Measurements from ENCODE around the gene NTPCR. TPM values are rescaled to one million over a fixed set of nuclear protein-coding genes. Genes with fewer than 3 reads are reported as not detected.

The NTPCR gene
- total and polyA plus RNA-seq, 4 experiments from 2014 or later, result 16.0 to 61.6 (median 24.3) TPM

DNA sequence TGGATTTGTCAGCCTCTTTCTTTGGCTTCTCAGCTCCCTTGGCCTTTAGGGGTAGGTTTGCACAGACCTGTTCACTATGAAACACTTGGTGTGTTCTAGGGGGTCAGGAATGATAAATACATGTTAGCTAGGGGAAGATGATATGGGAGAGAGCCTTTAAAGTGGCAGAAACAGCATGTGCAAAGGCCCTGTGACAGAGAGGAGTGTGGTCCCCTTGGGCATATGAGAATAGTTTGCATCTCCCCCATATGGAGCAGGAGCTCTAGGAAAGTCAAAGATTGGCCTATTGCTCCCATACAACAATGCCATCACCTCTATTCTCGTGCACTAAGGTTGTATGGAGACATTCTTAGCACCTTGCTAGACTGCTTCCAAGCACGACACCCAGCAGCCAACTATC is 10.7 kb upstream of the NTPCR start:
- H3K9me3 Mint-ChIP-seq, result peaks cover 0 to 3% (median 0%) of the 10 kb centered on the region in 8 donors
- ChIA-PET CTCF (ENCODE audit: partially characterized antibody) (interaction anchor here (1.7 kb wide), 1 partner anchor 13 kb away, joined by 4 read pairs; no protein-coding TSS in a partner anchor), POLR2A (ENCODE audit: partially characterized antibody) (no interaction called here)
- H3K4me1 Mint-ChIP-seq, result peaks cover 4 to 12% (median 8%) of the 10 kb centered on the region in 4 donors
- peaks cover 10 to 17% of the 10 kb centered on the region in 2 donors for H3K27me3 Mint-ChIP-seq
- H3K36me3 ChIP-seq (ENCODE audit: insufficient read depth, low read length), result no peaks in the 10 kb centered on the region
- no peak overlapping the region for H3K4me3 Mint-ChIP-seq
- no peaks in the 10 kb centered on the region for H3K9me3 ChIP-seq (ENCODE audit: control insufficient read depth in 1 of 2, low read length in 2 of 2)
- no peak overlapping the region for H3K27ac Mint-ChIP-seq
- DNase-seq, result no peak
- peaks cover 12% of the 10 kb centered on the region for H3K4me1 ChIP-seq (ENCODE audit: insufficient read depth, low read length)
- intact Hi-C loops (cut with micrococcal nuclease), result no loop called here
- H3K27ac ChIP-seq (ENCODE audit: low read depth, low read length), result no peak overlapping the region
- no peak overlapping the region for H3K4me3 ChIP-seq (ENCODE audit: low read length in 2 of 2)
- no peaks in the 10 kb centered on the region for H3K36me3 Mint-ChIP-seq
- no peaks in the 10 kb centered on the region for H3K27me3 ChIP-seq (ENCODE audit: insufficient read depth, low read length)

DNA sequence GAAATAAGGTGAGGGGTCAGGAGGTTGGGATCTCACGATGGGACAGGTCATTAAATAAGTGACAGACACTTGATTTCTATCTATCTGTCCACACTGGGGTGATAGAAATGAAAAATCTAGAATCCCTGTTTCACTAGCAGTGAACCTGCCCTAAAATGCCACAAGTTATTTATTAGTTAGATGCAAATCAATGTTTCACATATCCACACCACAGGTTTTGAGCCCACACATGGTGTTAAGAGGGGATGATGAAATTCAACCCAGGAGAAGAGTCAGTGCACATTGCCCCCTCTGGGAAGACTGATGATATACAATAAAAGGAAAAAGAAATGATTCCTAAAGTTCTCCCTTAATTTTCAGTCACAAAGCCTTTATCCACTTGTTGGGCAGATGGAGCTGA is 10.1 kb upstream of the NTPCR start:
- Histone ChIP-seq H3K27ac (ENCODE audit: low read depth, low read length) (no peak overlapping the region), H3K4me1 (ENCODE audit: insufficient read depth, low read length) (peaks cover 12% of the 10 kb centered on the region), H3K36me3 (ENCODE audit: insufficient read depth, low read length) (no peaks in the 10 kb centered on the region), H3K9me3 (ENCODE audit: control insufficient read depth in 1 of 2, low read length in 2 of 2) (no peaks in the 10 kb centered on the region), H3K4me3 (ENCODE audit: low read length in 2 of 2) (no peak overlapping the region), H3K27me3 (ENCODE audit: insufficient read depth, low read length) (no peaks in the 10 kb centered on the region)
- Mint-ChIP-seq H3K4me1 (peaks cover 4 to 13% (median 8%) of the 10 kb centered on the region in 4 donors), H3K36me3 (no peaks in the 10 kb centered on the region), H3K4me3 (no peak overlapping the region), H3K27me3 (peaks cover 10 to 17% of the 10 kb centered on the region in 2 donors), H3K27ac (no peak overlapping the region), H3K9me3 (peaks cover 0 to 3% (median 0%) of the 10 kb centered on the region in 8 donors)
- no peak for DNase-seq
- ChIA-PET CTCF (ENCODE audit: partially characterized antibody) (interaction anchor here (0.6 to 1.7 kb wide), 2 partner anchors 13 to 1086 kb away, joined by 3 to 4 read pairs; no protein-coding TSS in a partner anchor), POLR2A (ENCODE audit: partially characterized antibody) (no interaction called here)
- intact Hi-C loops (cut with micrococcal nuclease), result no loop called here

DNA sequence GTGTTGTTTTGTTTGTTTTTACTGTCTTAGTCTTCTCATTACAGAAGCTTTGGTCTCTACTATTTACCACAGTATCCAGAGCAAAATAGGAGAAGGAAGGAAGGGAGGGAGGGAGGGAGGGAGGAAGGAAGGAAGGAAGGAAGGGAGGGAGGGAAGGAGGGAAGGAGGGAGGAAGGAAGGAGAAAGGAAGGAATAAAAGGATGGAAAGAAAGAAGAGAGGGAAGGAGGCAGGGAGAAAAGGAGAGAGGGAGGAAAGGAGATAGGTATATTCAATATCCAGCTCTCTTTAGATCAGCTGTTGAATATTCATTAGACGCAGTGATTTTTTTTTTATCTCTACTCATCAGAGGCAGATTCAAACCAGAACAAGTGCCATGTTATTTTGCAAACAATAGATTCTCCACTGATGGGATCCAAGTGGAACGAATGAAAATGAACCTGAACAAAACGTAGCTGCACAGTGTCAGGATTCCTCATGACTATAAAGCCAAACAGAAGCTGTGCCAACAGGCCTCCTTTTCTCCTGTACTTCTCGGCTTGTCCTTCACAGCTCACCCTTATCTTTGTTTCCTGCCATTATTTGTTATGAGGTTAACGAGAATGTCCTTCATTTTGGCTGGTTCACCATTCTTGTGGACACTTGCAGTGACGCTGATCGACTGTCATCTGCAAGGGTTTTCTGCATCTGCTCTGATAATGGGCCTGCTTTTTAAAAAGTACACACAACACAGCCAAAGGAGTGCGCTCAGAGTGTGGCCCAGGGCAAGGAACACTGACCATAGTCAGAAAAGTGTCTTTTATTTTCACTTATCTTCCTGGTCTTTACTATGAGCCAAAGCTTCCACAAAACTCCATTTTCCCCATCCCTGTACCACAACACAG is 7.8 kb upstream of the NTPCR start:
- H3K4me1 ChIP-seq (ENCODE audit: insufficient read depth, low read length), result peaks cover 12% of the 10 kb centered on the region
- Mint-ChIP-seq H3K4me3 (no peak overlapping the region), H3K27me3 (peaks cover 9 to 12% of the 10 kb centered on the region in 2 donors), H3K9me3 (peaks cover 0 to 2% (median 0%) of the 10 kb centered on the region in 8 donors), H3K4me1 (peaks cover 4 to 13% (median 8%) of the 10 kb centered on the region in 4 donors), H3K36me3 (no peaks in the 10 kb centered on the region), H3K27ac (no peak overlapping the region)
- H3K9me3 ChIP-seq (ENCODE audit: control insufficient read depth in 1 of 2, low read length in 2 of 2), result no peaks in the 10 kb centered on the region
- DNase-seq, result no peak
- no peaks in the 10 kb centered on the region for H3K36me3 ChIP-seq (ENCODE audit: insufficient read depth, low read length)
- no peak overlapping the region for H3K4me3 ChIP-seq (ENCODE audit: low read length in 2 of 2)
- no peaks in the 10 kb centered on the region for H3K27me3 ChIP-seq (ENCODE audit: insufficient read depth, low read length)
- intact Hi-C loops (cut with micrococcal nuclease), result no loop called here
- ChIA-PET POLR2A (ENCODE audit: partially characterized antibody) (no interaction called here), CTCF (ENCODE audit: partially characterized antibody) (interaction anchor here (0.7 to 1.2 kb wide), 2 partner anchors 19 to 382 kb away, joined by 3 read pairs; no protein-coding TSS in a partner anchor)
- no peak overlapping the region for H3K27ac ChIP-seq (ENCODE audit: low read depth, low read length)

DNA sequence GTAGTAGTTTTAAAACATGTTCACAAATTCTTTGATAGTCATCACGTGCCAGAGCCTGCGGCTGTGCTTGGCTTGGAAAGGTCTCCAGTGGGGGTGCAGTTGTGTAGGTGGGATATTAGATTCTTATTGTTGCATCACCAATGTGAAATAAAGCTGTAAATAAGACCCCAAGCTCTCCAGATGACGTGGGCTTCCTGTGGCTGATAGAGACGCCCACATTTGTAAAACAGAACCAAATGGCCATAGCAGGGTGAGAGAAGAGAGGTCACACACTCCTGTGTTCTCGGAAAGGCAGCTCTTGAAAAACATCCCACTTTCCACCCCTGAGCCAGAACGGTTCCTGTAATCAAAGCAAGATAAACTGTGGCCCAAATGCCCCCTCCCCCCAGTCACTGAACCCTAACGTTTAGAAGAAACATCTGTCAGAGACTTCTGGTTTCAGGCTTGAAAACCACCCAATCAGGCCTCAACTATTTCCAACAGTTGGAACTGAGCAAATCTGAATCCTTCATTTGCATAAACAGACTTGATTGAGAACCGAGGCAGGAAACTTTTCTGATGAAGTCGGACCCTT is 6.6 kb upstream of the NTPCR start:
- Mint-ChIP-seq H3K4me1 (peaks cover 4 to 13% (median 8%) of the 10 kb centered on the region in 4 donors), H3K36me3 (no peaks in the 10 kb centered on the region), H3K27ac (peak overlapping the region in 1 of 7 donors; percentile 25), H3K27me3 (peaks cover 3 to 7% of the 10 kb centered on the region in 2 donors), H3K4me3 (peak overlapping the region in 1 of 8 donors; percentile 24), H3K9me3 (peaks cover 0 to 2% (median 0%) of the 10 kb centered on the region in 8 donors)
- intact Hi-C loops (cut with micrococcal nuclease), result no loop called here
- no peaks in the 10 kb centered on the region for H3K27me3 ChIP-seq (ENCODE audit: insufficient read depth, low read length)
- POLR2A ChIA-PET (ENCODE audit: partially characterized antibody), result no interaction called here
- H3K27ac ChIP-seq (ENCODE audit: low read depth, low read length), result no peak overlapping the region
- H3K4me1 ChIP-seq (ENCODE audit: insufficient read depth, low read length), result peaks cover 12% of the 10 kb centered on the region
- H3K36me3 ChIP-seq (ENCODE audit: insufficient read depth, low read length), result no peaks in the 10 kb centered on the region
- H3K9me3 ChIP-seq (ENCODE audit: control insufficient read depth in 1 of 2, low read length in 2 of 2), result no peaks in the 10 kb centered on the region
- DNase-seq, result no peak
- CTCF ChIA-PET (ENCODE audit: partially characterized antibody), result interaction anchor here (1.0 kb wide), 2 partner anchors 9 to 18 kb away, joined by 3 read pairs; no protein-coding TSS in a partner anchor
- no peak overlapping the region for H3K4me3 ChIP-seq (ENCODE audit: low read length in 2 of 2)

DNA sequence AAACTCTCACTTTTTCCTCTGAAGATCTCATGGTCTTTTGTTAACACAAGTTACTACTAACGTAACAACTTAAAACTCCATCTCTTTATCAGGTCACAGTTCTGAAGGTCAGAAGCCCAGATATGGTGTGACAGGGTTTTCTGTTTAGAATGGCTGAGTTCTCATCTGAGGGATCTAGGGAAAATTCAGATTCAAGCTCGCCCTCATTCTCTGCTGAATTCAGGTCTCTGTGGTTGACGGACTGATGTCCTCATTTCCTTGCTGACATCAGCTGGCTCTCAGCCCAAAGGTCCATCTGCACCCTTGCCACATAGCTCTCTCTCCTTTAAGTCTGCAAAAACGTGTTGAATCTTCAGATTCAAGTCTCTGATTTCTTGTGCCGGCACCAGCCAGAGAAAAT is 6.1 kb upstream of the NTPCR start:
- H3K4me3 Mint-ChIP-seq, result peak overlapping the region in 1 of 8 donors; percentile 39
- no peak overlapping the region for H3K4me3 ChIP-seq (ENCODE audit: low read length in 2 of 2)

DNA sequence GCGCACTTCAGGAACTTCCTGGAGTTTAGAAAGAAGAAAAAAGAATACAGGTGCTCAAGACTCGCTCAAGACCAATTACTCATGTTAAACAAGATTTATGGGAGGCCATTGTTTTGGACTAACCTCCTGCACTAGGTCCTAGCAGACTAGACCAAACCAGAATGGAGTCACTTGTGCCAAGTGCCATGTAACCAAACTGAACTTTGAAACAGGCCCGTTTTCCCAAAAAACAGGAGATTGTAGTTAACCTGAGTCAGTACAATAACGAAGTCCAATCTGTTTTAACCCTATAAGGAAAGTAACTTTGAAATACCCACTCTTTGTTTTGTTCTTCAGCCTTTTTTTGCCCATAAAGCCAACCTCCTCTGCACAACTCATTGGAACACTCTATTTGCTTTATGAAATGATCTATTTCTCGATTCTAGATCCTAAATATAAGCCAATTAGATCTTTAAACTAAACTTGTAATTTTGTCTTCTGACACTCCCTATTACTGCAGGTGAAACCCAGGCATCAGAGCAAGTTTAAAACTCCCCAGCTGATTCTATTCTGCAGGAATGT is 695 bp upstream of the NTPCR start:
- peak overlapping the region; percentile 63 to 87 for H3K4me3 ChIP-seq (ENCODE audit: low read length in 2 of 2)
- no peak for DNase-seq
- H3K4me1 ChIP-seq (ENCODE audit: insufficient read depth, low read length), result peaks cover 30% of the 10 kb centered on the region
- Mint-ChIP-seq H3K27me3 (no peaks in the 10 kb centered on the region), H3K36me3 (peaks cover 3 to 12% of the 10 kb centered on the region in 2 donors), H3K4me1 (peaks cover 24 to 46% (median 33%) of the 10 kb centered on the region in 4 donors), H3K27ac (peak overlapping the region; percentile 89 to 98 (median 97)), H3K9me3 (no peaks in the 10 kb centered on the region), H3K4me3 (peak overlapping the region; percentile 93 to 98 (median 97))
- CTCF ChIA-PET (ENCODE audit: partially characterized antibody), result interaction anchor here (1.1 kb wide), 1 partner anchor 25 kb away, joined by 4 read pairs; no protein-coding TSS in a partner anchor
- no peaks in the 10 kb centered on the region for H3K36me3 ChIP-seq (ENCODE audit: insufficient read depth, low read length)
- intact Hi-C loops (cut with micrococcal nuclease), result loop anchor here (1.0 to 2.0 kb wide), 2 partner anchors 25 to 145 kb away; partner anchors contain the start of gene MAP10
- peak overlapping the region; percentile 58 for H3K27ac ChIP-seq (ENCODE audit: low read depth, low read length)
- no peaks in the 10 kb centered on the region for H3K27me3 ChIP-seq (ENCODE audit: insufficient read depth, low read length)
- POLR2A ChIA-PET (ENCODE audit: partially characterized antibody), result interaction anchor here (1.5 kb wide), 1 partner anchor 26 kb away, joined by 6 read pairs; no protein-coding TSS in a partner anchor
- H3K9me3 ChIP-seq (ENCODE audit: control insufficient read depth in 1 of 2, low read length in 2 of 2), result no peaks in the 10 kb centered on the region

More for the DNA sequence above, 6.1 kb upstream of the NTPCR start:
- intact Hi-C loops (cut with micrococcal nuclease), result no loop called here
- H3K4me1 Mint-ChIP-seq, result peaks cover 7 to 16% (median 10%) of the 10 kb centered on the region in 4 donors
- POLR2A ChIA-PET (ENCODE audit: partially characterized antibody), result no interaction called here
- H3K27me3 ChIP-seq (ENCODE audit: insufficient read depth, low read length), result no peaks in the 10 kb centered on the region
- H3K9me3 ChIP-seq (ENCODE audit: control insufficient read depth in 1 of 2, low read length in 2 of 2), result no peaks in the 10 kb centered on the region
- H3K27ac Mint-ChIP-seq, result peak overlapping the region in 2 of 7 donors; percentile 10 to 30
- CTCF ChIA-PET (ENCODE audit: partially characterized antibody), result interaction anchor here (0.8 to 1.0 kb wide), 2 partner anchors 9 to 18 kb away, joined by 3 read pairs; no protein-coding TSS in a partner anchor
- H3K36me3 ChIP-seq (ENCODE audit: insufficient read depth, low read length), result no peaks in the 10 kb centered on the region
- H3K4me1 ChIP-seq (ENCODE audit: insufficient read depth, low read length), result peaks cover 12% of the 10 kb centered on the region
- H3K9me3 Mint-ChIP-seq, result peaks cover 0 to 2% (median 0%) of the 10 kb centered on the region in 8 donors
- no peaks in the 10 kb centered on the region for H3K36me3 Mint-ChIP-seq
- H3K27ac ChIP-seq (ENCODE audit: low read depth, low read length), result no peak overlapping the region
- no peak for DNase-seq
- H3K27me3 Mint-ChIP-seq, result peaks cover 3 to 5% of the 10 kb centered on the region in 2 donors

All from CD4-positive, alpha-beta memory T cell (primary cell).